Stimulated activated CD4-positive, alpha-beta T cell treated with anti-CD3 and anti-CD28 coated beads, Interleukin-4, amount 100 ng/mL, for 4 hours (primary cell): ENCODE results near the gene SYNDIG1L.
"Not testable (repeated sequence)": the region's sequence is repeated elsewhere in the genome, so short reads cannot be mapped to it uniquely, and the experiment has no call there.

Source experiments
- DNase-seq, 2 experiments: peaks; one replicate each; pipeline ENCODE4 v3.0.0-alpha.2; 2020

SYNDIG1L gene

GRCh38 chr14:74402401-74403251, 23.4 kb downstream of the SYNDIG1L start:
- no peak for DNase-seq

- DNase-seq: peak; percentile 41 to 52
These were observed 24.3 kb downstream of the SYNDIG1L start for GRCh38 chr14:74401504-74402241.

- no peak for DNase-seq
These were observed 25.0 kb downstream of the SYNDIG1L start for GRCh38 chr14:74400919-74401503.

- DNase-seq: no peak
These were observed 25.9 kb downstream of the SYNDIG1L start for GRCh38 chr14:74400031-74400685.

GRCh38 chr14:74395094-74395493, 30.9 kb downstream of the SYNDIG1L start:
- no peak for DNase-seq

- no peak for DNase-seq
These were observed 31.5 kb downstream of the SYNDIG1L start for GRCh38 chr14:74394549-74394948.

- DNase-seq: no peak
These were observed 33.1 kb downstream of the SYNDIG1L start for GRCh38 chr14:74392616-74393570.

- no peak for DNase-seq
These were observed 34.5 kb downstream of the SYNDIG1L start for GRCh38 chr14:74391479-74391878.

- DNase-seq: not testable (repeated sequence)
These were observed 35.5 kb downstream of the SYNDIG1L start for GRCh38 chr14:74390505-74390904.

- DNase-seq: no peak
These were observed 36.0 kb downstream of the SYNDIG1L start for GRCh38 chr14:74389980-74390379.

- no peak for DNase-seq
These were observed 43.8 kb downstream of the SYNDIG1L start for GRCh38 chr14:74382231-74382630.

- not testable (repeated sequence) for DNase-seq
These were observed 44.4 kb downstream of the SYNDIG1L start for GRCh38 chr14:74381571-74381970.

- no peak for DNase-seq
These were observed 45.2 kb downstream of the SYNDIG1L start for GRCh38 chr14:74380845-74381244.

- DNase-seq: no peak
These were observed 45.8 kb downstream of the SYNDIG1L start for GRCh38 chr14:74380172-74380571.

GRCh38 chr14:74377976-74378690, 47.9 kb downstream of the SYNDIG1L start:
- no peak for DNase-seq

GRCh38 chr14:74368441-74368840, 57.6 kb downstream of the SYNDIG1L start:
- no peak for DNase-seq

GRCh38 chr14:74368026-74368425, 58.0 kb downstream of the SYNDIG1L start:
- DNase-seq: no peak

- no peak for DNase-seq
These were observed 61.6 kb downstream of the SYNDIG1L start for GRCh38 chr14:74364271-74364880.

GRCh38 chr14:74362361-74362915, 63.6 kb downstream of the SYNDIG1L start:
- DNase-seq: peak; percentile 54 to 60

- no peak for DNase-seq
These were observed 65.8 kb downstream of the SYNDIG1L start for GRCh38 chr14:74360163-74360562.
